ENCODE results near the gene EDC3. TPM values are rescaled to one million over a fixed set of nuclear protein-coding genes. Genes with fewer than 3 reads are reported as not detected.

EDC3 gene
- total RNA-seq, 2 donors from 2014 or later = 8.0 to 8.3 TPM

DNA sequence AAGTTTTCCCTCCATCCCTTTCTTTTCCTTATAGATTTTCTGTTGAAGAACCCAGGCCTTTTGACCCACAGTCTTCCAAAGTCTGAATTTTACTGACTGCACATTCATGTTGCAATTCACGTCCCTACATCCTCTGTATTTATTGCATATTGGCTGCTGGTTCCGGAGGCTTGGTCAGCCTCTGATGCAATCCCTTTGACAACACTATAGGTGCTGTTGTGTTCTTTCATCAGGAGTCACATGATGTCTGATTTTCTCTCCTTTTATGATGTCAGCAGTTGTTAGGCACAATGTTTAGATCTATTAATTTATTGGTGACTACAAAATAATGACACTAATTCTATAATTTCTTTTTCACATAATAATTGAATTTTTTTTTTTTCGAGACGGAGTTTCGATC lies 20.8 kb upstream of the EDC3 start:
- H3K9me3 ChIP-seq = no peaks in the 10 kb centered on the region
- H3K4me3 ChIP-seq = no peak overlapping the region
- no peak overlapping the region for H3K27ac ChIP-seq
- no peaks in the 10 kb centered on the region for H3K36me3 ChIP-seq
- no peak for TF ChIP-seq CTCF (IDR thresholded peaks at IDR 0.05)
- H3K27me3 ChIP-seq = no peaks in the 10 kb centered on the region
- DNase-seq (ENCODE audit: low spot score) = no peak
- H3K4me1 ChIP-seq = no peaks in the 10 kb centered on the region

- H3K27ac ChIP-seq = no peak overlapping the region
- no peaks in the 10 kb centered on the region for H3K27me3 ChIP-seq
- no peak for TF ChIP-seq CTCF (IDR thresholded peaks at IDR 0.05)
- no peak overlapping the region for H3K4me3 ChIP-seq
- no peaks in the 10 kb centered on the region for H3K4me1 ChIP-seq
- H3K36me3 ChIP-seq = no peaks in the 10 kb centered on the region
- H3K9me3 ChIP-seq = no peaks in the 10 kb centered on the region
- no peak for DNase-seq (ENCODE audit: low spot score)
These were observed 16.5 kb upstream of the EDC3 start for GRCh38 chr15:74712311-74712710.

GRCh38 chr15:74710319-74711094 lies 14.7 kb upstream of the EDC3 start:
- H3K36me3 ChIP-seq = no peaks in the 10 kb centered on the region
- H3K27ac ChIP-seq = no peak overlapping the region
- no peak for TF ChIP-seq CTCF (IDR thresholded peaks at IDR 0.05)

DNA sequence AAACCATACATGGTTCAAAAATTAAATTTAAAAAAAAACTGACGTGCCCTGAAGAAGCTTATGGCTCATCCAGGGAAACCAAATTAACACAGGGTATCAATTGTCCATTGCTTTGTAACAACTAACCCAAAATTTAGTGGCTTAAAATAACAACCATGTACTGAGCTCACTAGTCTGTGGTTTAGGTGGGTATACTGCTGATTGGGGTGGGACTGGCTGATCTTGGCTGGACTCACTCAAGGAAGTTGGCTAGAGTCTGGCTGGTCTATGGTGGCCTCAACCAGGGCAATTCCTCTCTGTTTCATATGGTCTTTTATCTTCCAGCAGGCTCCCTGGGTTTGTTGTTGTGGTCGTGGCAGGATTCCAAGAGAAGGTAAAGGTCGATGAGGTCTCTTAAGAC lies 14.1 kb upstream of the EDC3 start:
- no peaks in the 10 kb centered on the region for H3K27me3 ChIP-seq
- no peaks in the 10 kb centered on the region for H3K4me1 ChIP-seq
- DNase-seq (ENCODE audit: low spot score) = no peak
- no peak overlapping the region for H3K27ac ChIP-seq
- H3K4me3 ChIP-seq = no peak overlapping the region
- no peaks in the 10 kb centered on the region for H3K36me3 ChIP-seq
- no peaks in the 10 kb centered on the region for H3K9me3 ChIP-seq
- no peak for TF ChIP-seq CTCF (IDR thresholded peaks at IDR 0.05)

More at GRCh38 chr15:74710319-74711094, 14.7 kb upstream of the EDC3 start:
- Histone ChIP-seq H3K27me3 (no peaks in the 10 kb centered on the region), H3K4me1 (no peaks in the 10 kb centered on the region), H3K9me3 (no peaks in the 10 kb centered on the region), H3K4me3 (no peak overlapping the region)
- DNase-seq (ENCODE audit: low spot score) = no peak

GRCh38 chr15:74709011-74709410 lies 13.2 kb upstream of the EDC3 start:
- Histone ChIP-seq H3K36me3 (no peaks in the 10 kb centered on the region), H3K4me1 (no peaks in the 10 kb centered on the region), H3K27ac (no peak overlapping the region), H3K9me3 (no peaks in the 10 kb centered on the region), H3K27me3 (no peaks in the 10 kb centered on the region), H3K4me3 (no peak overlapping the region)
- no peak for DNase-seq (ENCODE audit: low spot score)
- TF ChIP-seq CTCF (IDR thresholded peaks at IDR 0.05) = no peak

GRCh38 chr15:74696808-74697207 lies 984 bp upstream of the EDC3 start:
- Histone ChIP-seq H3K9me3 (no peaks in the 10 kb centered on the region), H3K4me3 (peak overlapping the region; percentile 62 to 88), H3K36me3 (no peaks in the 10 kb centered on the region), H3K27me3 (no peaks in the 10 kb centered on the region), H3K27ac (no peak overlapping the region), H3K4me1 (peaks cover 0 to 22% of the 10 kb centered on the region in 2 donors)
- TF ChIP-seq CTCF (IDR thresholded peaks at IDR 0.05) = no peak
- DNase-seq (ENCODE audit: low spot score) = no peak

All from right atrium auricular region (tissue), 2 donors.